ENCODE data around the gene SLIT1. TPM values are rescaled to one million over a fixed set of nuclear protein-coding genes. Genes with fewer than 3 reads are reported as not detected.

Gene SLIT1
- total and polyA plus RNA-seq, 2 experiments from 2014 or later, result not detected

- H3K4me3 ChIP-seq, result no peak overlapping the region
- no peaks in the 10 kb centered on the region for H3K79me2 ChIP-seq (ENCODE audit: insufficient read depth)
- no peak overlapping the region for H3K27ac ChIP-seq
- no peak overlapping the region for H3K9ac ChIP-seq
- no peaks in the 10 kb centered on the region for H3K36me3 ChIP-seq (ENCODE audit: low read depth)
- no peaks in the 10 kb centered on the region for H3K9me2 ChIP-seq (ENCODE audit: insufficient read depth)
- H4K20me1 ChIP-seq (ENCODE audit: insufficient read depth), result no peaks in the 10 kb centered on the region
- no peaks in the 10 kb centered on the region for H3K9me3 ChIP-seq (ENCODE audit: low read depth)
- 70 to 72% methylated on average over 10 of the region's 10 CpGs for WGBS, 2 experiments (ENCODE audit: low coverage in 1 of 2, low lambda C conversion rate in 2 of 2, missing lambda C conversion rate in 2 of 2)
- no peak for TF ChIP-seq EZH2phosphoT487 (IDR thresholded peaks at IDR 0.05; ENCODE audit: insufficient read depth, low read depth)
- TF ChIP-seq EZH2 (IDR thresholded peaks at IDR 0.05; ENCODE audit: insufficient read depth, poor library complexity, severe bottlenecking), result no peak
- no peak for DNase-seq
- no peaks in the 10 kb centered on the region for H3K27me3 ChIP-seq (replicated peaks; ENCODE audit: insufficient read depth)
- no peak overlapping the region for H3K4me2 ChIP-seq (ENCODE audit: unreplicated experiment)
- in situ Hi-C loops (cut with MboI), result no loop called here
- H3F3A ChIP-seq (ENCODE audit: insufficient read depth), result no peaks in the 10 kb centered on the region
- H2AFZ ChIP-seq, result no peak overlapping the region
- no peaks in the 10 kb centered on the region for H3K4me1 ChIP-seq (ENCODE audit: insufficient read depth)
Observed at GRCh38 chr10:97159646-97160305, 26.0 kb downstream of the SLIT1 start.

GRCh38 chr10:97157578-97158095, 28.1 kb downstream of the SLIT1 start:
- no peaks in the 10 kb centered on the region for H3K27me3 ChIP-seq (replicated peaks; ENCODE audit: insufficient read depth)
- H3K27ac ChIP-seq, result no peak overlapping the region
- in situ Hi-C loops (cut with MboI), result no loop called here
- no peak overlapping the region for H3K9ac ChIP-seq
- no peak overlapping the region for H3K4me3 ChIP-seq
- 72 to 74% methylated on average over 6 of the region's 6 CpGs for WGBS, 2 experiments (ENCODE audit: low coverage in 1 of 2, low lambda C conversion rate in 2 of 2, missing lambda C conversion rate in 2 of 2)
- no peak for DNase-seq
- H3K9me2 ChIP-seq (ENCODE audit: insufficient read depth), result no peaks in the 10 kb centered on the region
- H3K4me2 ChIP-seq (ENCODE audit: unreplicated experiment), result no peak overlapping the region
- H3K79me2 ChIP-seq (ENCODE audit: insufficient read depth), result no peaks in the 10 kb centered on the region
- no peaks in the 10 kb centered on the region for H3K9me3 ChIP-seq (ENCODE audit: low read depth)
- TF ChIP-seq EZH2 (IDR thresholded peaks at IDR 0.05; ENCODE audit: insufficient read depth, poor library complexity, severe bottlenecking), result no peak
- TF ChIP-seq EZH2phosphoT487 (IDR thresholded peaks at IDR 0.05; ENCODE audit: insufficient read depth, low read depth), result no peak
- H3K36me3 ChIP-seq (ENCODE audit: low read depth), result no peaks in the 10 kb centered on the region
- no peaks in the 10 kb centered on the region for H3K4me1 ChIP-seq (ENCODE audit: insufficient read depth)
- H4K20me1 ChIP-seq (ENCODE audit: insufficient read depth), result no peaks in the 10 kb centered on the region
- H3F3A ChIP-seq (ENCODE audit: insufficient read depth), result no peaks in the 10 kb centered on the region
- H2AFZ ChIP-seq, result no peak overlapping the region

- WGBS, 2 experiments (ENCODE audit: low coverage in 1 of 2, low lambda C conversion rate in 2 of 2, missing lambda C conversion rate in 2 of 2), result 34 to 35% methylated on average over 4 of the region's 4 CpGs
- Histone ChIP-seq H2AFZ (no peak overlapping the region), H4K20me1 (ENCODE audit: insufficient read depth) (no peaks in the 10 kb centered on the region), H3K9me3 (ENCODE audit: low read depth) (no peaks in the 10 kb centered on the region), H3K4me3 (no peak overlapping the region), H3K4me2 (ENCODE audit: unreplicated experiment) (no peak overlapping the region), H3K79me2 (ENCODE audit: insufficient read depth) (no peaks in the 10 kb centered on the region), H3K36me3 (ENCODE audit: low read depth) (no peaks in the 10 kb centered on the region), H3K27me3 (replicated peaks; ENCODE audit: insufficient read depth) (no peaks in the 10 kb centered on the region; the same call in 1 of the 2 replicates), H3K9ac (no peak overlapping the region), H3K27ac (no peak overlapping the region), H3K4me1 (ENCODE audit: insufficient read depth) (no peaks in the 10 kb centered on the region), H3K9me2 (ENCODE audit: insufficient read depth) (no peaks in the 10 kb centered on the region), H3F3A (ENCODE audit: insufficient read depth) (no peaks in the 10 kb centered on the region)
- in situ Hi-C loops (cut with MboI), result no loop called here
- no peak for DNase-seq
- TF ChIP-seq EZH2 (IDR thresholded peaks at IDR 0.05; ENCODE audit: insufficient read depth, poor library complexity, severe bottlenecking) (no peak), EZH2phosphoT487 (IDR thresholded peaks at IDR 0.05; ENCODE audit: insufficient read depth, low read depth) (no peak)
Observed at GRCh38 chr10:97154781-97155180, 31.0 kb downstream of the SLIT1 start.

GRCh38 chr10:97154162-97154561, 31.6 kb downstream of the SLIT1 start:
- no peaks in the 10 kb centered on the region for H3K4me1 ChIP-seq (ENCODE audit: insufficient read depth)
- DNase-seq, result no peak
- no peak overlapping the region for H3K9ac ChIP-seq
- H3K27me3 ChIP-seq (replicated peaks; ENCODE audit: insufficient read depth), result no peaks in the 10 kb centered on the region; the same call in 1 of the 2 replicates
- no peaks in the 10 kb centered on the region for H3K79me2 ChIP-seq (ENCODE audit: insufficient read depth)
- H3K9me3 ChIP-seq (ENCODE audit: low read depth), result no peaks in the 10 kb centered on the region
- WGBS, 2 experiments (ENCODE audit: low coverage in 1 of 2, low lambda C conversion rate in 2 of 2, missing lambda C conversion rate in 2 of 2), result 38 to 48% methylated on average over 4 of the region's 4 CpGs
- no peaks in the 10 kb centered on the region for H3F3A ChIP-seq (ENCODE audit: insufficient read depth)
- H4K20me1 ChIP-seq (ENCODE audit: insufficient read depth), result no peaks in the 10 kb centered on the region
- in situ Hi-C loops (cut with MboI), result no loop called here
- H3K27ac ChIP-seq, result no peak overlapping the region
- H3K4me2 ChIP-seq (ENCODE audit: unreplicated experiment), result no peak overlapping the region
- no peak overlapping the region for H3K4me3 ChIP-seq
- no peak overlapping the region for H2AFZ ChIP-seq
- no peaks in the 10 kb centered on the region for H3K9me2 ChIP-seq (ENCODE audit: insufficient read depth)
- H3K36me3 ChIP-seq (ENCODE audit: low read depth), result no peaks in the 10 kb centered on the region
- TF ChIP-seq EZH2phosphoT487 (IDR thresholded peaks at IDR 0.05; ENCODE audit: insufficient read depth, low read depth), result no peak
- TF ChIP-seq EZH2 (IDR thresholded peaks at IDR 0.05; ENCODE audit: insufficient read depth, poor library complexity, severe bottlenecking), result no peak

All from GM23248 (cell line).